Neural progenitor cell (in vitro differentiated cells): Measurements from ENCODE around the gene MYO6. TPM values are rescaled to one million over a fixed set of nuclear protein-coding genes. Genes with fewer than 3 reads are reported as not detected.
"Not testable (repeated sequence)": the region's sequence is repeated elsewhere in the genome, so short reads cannot be mapped to it uniquely, and the experiment has no call there.

Source experiments
- DNase-seq: peaks from one replicate; pipeline ENCODE4 v3.0.0-alpha.2; 2016; ENCODE audit warnings: low spot score
- H2AFZ ChIP-seq: fragments of 200-600 bp; sonication (generic); replicated peaks from 2 replicates; pipeline ENCODE4 v1.6.1; 2016; ENCODE audit warnings: antibody characterized with exemption
- H3F3A ChIP-seq: fragments of 200-600 bp; sonication (generic); 2 replicates; pipeline ENCODE4 v1.6.1; 2016; ENCODE audit warnings: antibody characterized with exemption, low read depth
- H3K27ac ChIP-seq: fragments of 200-600 bp; sonication (generic); 2 replicates; pipeline ENCODE4 v1.5.1; 2016; ENCODE audit warnings: mild to moderate bottlenecking
- H3K27me3 ChIP-seq: fragments of 200-600 bp; sonication (generic); 2 replicates; pipeline ENCODE4 v1.6.1; 2016; ENCODE audit warnings: mild to moderate bottlenecking, moderate library complexity
- H3K36me3 ChIP-seq: fragments of 200-600 bp; sonication (generic); 2 replicates; pipeline ENCODE4 v1.5.1; 2016
- H3K4me1 ChIP-seq: fragments of 200-600 bp; sonication (generic); 2 replicates; pipeline ENCODE4 v1.6.1; 2016; ENCODE audit warnings: mixed run types
- H3K4me2 ChIP-seq: fragments of 200-600 bp; sonication (generic); 2 replicates; pipeline ENCODE4 v1.6.1; 2016
- H3K4me3 ChIP-seq: fragments of 200-600 bp; sonication (generic); 2 replicates; pipeline ENCODE4 v1.5.1; 2016
- H3K79me2 ChIP-seq: fragments of 200-600 bp; sonication (generic); 2 replicates; pipeline ENCODE4 v1.6.1; 2016; ENCODE audit warnings: low read depth
- H3K9ac ChIP-seq: fragments of 200-600 bp; sonication (generic); 2 replicates; pipeline ENCODE4 v1.6.1; 2016
- H3K9me3 ChIP-seq: fragments of 200-600 bp; sonication (generic); 2 replicates; pipeline ENCODE4 v1.5.1; 2016; ENCODE audit warnings: low read depth
- H4K20me1 ChIP-seq: fragments of 200-600 bp; sonication (generic); 2 replicates; pipeline ENCODE4 v1.6.1; 2016; ENCODE audit warnings: low read depth
- H3K27ac Mint-ChIP-seq: 3 replicates; pipeline ENCODE4 v1.8.0; 2021; ENCODE audit warnings: mixed read lengths
- H3K27me3 Mint-ChIP-seq: 2 replicates; pipeline ENCODE4 v1.8.0; 2022; ENCODE audit warnings: low read depth, mild to moderate bottlenecking, inconsistent platforms, moderate library complexity, mixed read lengths; ENCODE audit not compliant: insufficient read depth
- H3K36me3 Mint-ChIP-seq: 3 replicates; pipeline ENCODE4 v1.8.0; 2021; ENCODE audit warnings: mixed read lengths
- H3K4me1 Mint-ChIP-seq: 3 replicates; pipeline ENCODE4 v1.8.0; 2021; ENCODE audit warnings: mixed read lengths
- H3K4me3 Mint-ChIP-seq: 3 replicates; pipeline ENCODE4 v1.8.0; 2021; ENCODE audit warnings: mild to moderate bottlenecking, moderate library complexity, mixed read lengths
- H3K9me3 Mint-ChIP-seq: 3 replicates; pipeline ENCODE4 v1.8.0; 2020; ENCODE audit warnings: mixed read lengths
- CTCF ChIP-seq: fragments of 200-600 bp; sonication (generic); IDR thresholded peaks from 2 replicates; pipeline ENCODE4 v1.5.1; 2017; ENCODE audit warnings: antibody characterized with exemption, mild to moderate bottlenecking
- EZH2 ChIP-seq: fragments of 200-600 bp; sonication (generic); IDR thresholded peaks from 2 replicates; pipeline ENCODE4 v1.6.1; 2017; ENCODE audit warnings: antibody characterized with exemption, mild to moderate bottlenecking, moderate library complexity
- EZH2phosphoT487 ChIP-seq: fragments of 200-600 bp; sonication (generic); IDR thresholded peaks from 2 replicates; pipeline ENCODE4 v1.6.1; 2017; ENCODE audit warnings: antibody characterized with exemption
- total RNA-seq: library from RNA; depleted of rRNA; stranded (reverse); fragments of >200 nt; gene quantifications from 2 replicates; pipeline ENCODE4 v1.2.3, GENCODE V29; 2015; ENCODE audit warnings: low replicate concordance

The MYO6 gene
- total RNA-seq, 1 donor from 2014 or later = 23.0 TPM

- Mint-ChIP-seq H3K27ac (no peak overlapping the region), H3K36me3 (no peaks in the 10 kb centered on the region), H3K9me3 (no peaks in the 10 kb centered on the region), H3K27me3 (no peaks in the 10 kb centered on the region), H3K4me1 (peaks cover 3% of the 10 kb centered on the region), H3K4me3 (no peak overlapping the region)
- no peaks in the 10 kb centered on the region for H3K4me1 ChIP-seq
- H4K20me1 ChIP-seq = no peaks in the 10 kb centered on the region
- H3K4me2 ChIP-seq = no peak overlapping the region
- H3K36me3 ChIP-seq = no peaks in the 10 kb centered on the region
- peaks cover 14% of the 10 kb centered on the region for H3F3A ChIP-seq
- H3K9ac ChIP-seq = no peak overlapping the region
- H2AFZ ChIP-seq = no peak overlapping the region
- H3K79me2 ChIP-seq = no peaks in the 10 kb centered on the region
- H3K4me3 ChIP-seq = no peak overlapping the region
- no peaks in the 10 kb centered on the region for H3K9me3 ChIP-seq
- no peak for TF ChIP-seq EZH2phosphoT487
- no peak for TF ChIP-seq CTCF
- TF ChIP-seq EZH2 = no peak
- DNase-seq = no peak
- no peaks in the 10 kb centered on the region for H3K27me3 ChIP-seq
- H3K27ac ChIP-seq = no peak overlapping the region
Measured at GRCh38 chr6:75723382-75723781, 25.7 kb upstream of the MYO6 start.

GRCh38 chr6:75727206-75727605, 21.8 kb upstream of the MYO6 start:
- Histone ChIP-seq H3K4me2 (no peak overlapping the region), H3K9me3 (no peaks in the 10 kb centered on the region), H3K9ac (no peak overlapping the region), H3K79me2 (no peaks in the 10 kb centered on the region), H3K4me3 (no peak overlapping the region), H3K4me1 (no peaks in the 10 kb centered on the region), H3K27ac (no peak overlapping the region), H3F3A (peaks cover 3% of the 10 kb centered on the region), H3K27me3 (no peaks in the 10 kb centered on the region), H2AFZ (no peak overlapping the region), H3K36me3 (no peaks in the 10 kb centered on the region), H4K20me1 (no peaks in the 10 kb centered on the region)
- DNase-seq = no peak
- Mint-ChIP-seq H3K9me3 (no peaks in the 10 kb centered on the region), H3K36me3 (no peaks in the 10 kb centered on the region), H3K4me1 (peaks cover 3% of the 10 kb centered on the region), H3K4me3 (no peak overlapping the region), H3K27me3 (no peaks in the 10 kb centered on the region), H3K27ac (no peak overlapping the region)
- TF ChIP-seq EZH2 (no peak), CTCF (no peak), EZH2phosphoT487 (no peak)

- not testable (repeated sequence) for H3K4me2 ChIP-seq
Measured at GRCh38 chr6:75731029-75731428, 18.0 kb upstream of the MYO6 start.

GRCh38 chr6:75735491-75736186, 13.4 kb upstream of the MYO6 start:
- H2AFZ ChIP-seq = no peak overlapping the region
- no peak for DNase-seq
- H3K9ac ChIP-seq = no peak overlapping the region
- H3K4me1 Mint-ChIP-seq = no peaks in the 10 kb centered on the region
- no peaks in the 10 kb centered on the region for H3K36me3 Mint-ChIP-seq
- H3K27ac Mint-ChIP-seq = no peak overlapping the region
- no peak overlapping the region for H3K4me2 ChIP-seq
- no peaks in the 10 kb centered on the region for H3K9me3 Mint-ChIP-seq
- H3K27me3 ChIP-seq = no peaks in the 10 kb centered on the region
- no peak overlapping the region for H3K4me3 ChIP-seq
- H3K4me1 ChIP-seq = no peaks in the 10 kb centered on the region
- no peak for TF ChIP-seq EZH2
- no peak for TF ChIP-seq CTCF
- no peak for TF ChIP-seq EZH2phosphoT487
- H3K9me3 ChIP-seq = no peaks in the 10 kb centered on the region
- no peaks in the 10 kb centered on the region for H4K20me1 ChIP-seq
- H3K27ac ChIP-seq = no peak overlapping the region
- H3K79me2 ChIP-seq = no peaks in the 10 kb centered on the region
- H3F3A ChIP-seq = no peaks in the 10 kb centered on the region
- H3K4me3 Mint-ChIP-seq = no peak overlapping the region
- H3K36me3 ChIP-seq = no peaks in the 10 kb centered on the region
- H3K27me3 Mint-ChIP-seq = peaks cover 2% of the 10 kb centered on the region

More at GRCh38 chr6:75731029-75731428, 18.0 kb upstream of the MYO6 start:
- H3F3A ChIP-seq, H3K9ac ChIP-seq, DNase-seq, H2AFZ ChIP-seq, H3K36me3 Mint-ChIP-seq, H3K9me3 Mint-ChIP-seq, H4K20me1 ChIP-seq, H3K4me1 ChIP-seq, H3K27me3 ChIP-seq, H3K79me2 ChIP-seq, H3K27ac Mint-ChIP-seq, H3K4me1 Mint-ChIP-seq, H3K36me3 ChIP-seq, H3K4me3 Mint-ChIP-seq, H3K27ac ChIP-seq, H3K27me3 Mint-ChIP-seq, H3K9me3 ChIP-seq, H3K4me3 ChIP-seq: not testable (repeated sequence)
